C4-2B (cell line): ENCODE data around the gene SLC22A13.

Experiments
- ZFX ChIP-seq: fragments of 450-650 bp; IDR thresholded peaks from 2 replicates; pipeline ENCODE4 v1.6.1; 2017
- TF ChIP-seq, protein P1 (sequence below): fragments of 450-650 bp; conservative IDR thresholded peaks from 2 replicates; pipeline ENCODE4 v1.5.1; 2017; ENCODE audit warnings: mild to moderate bottlenecking

DNA sequence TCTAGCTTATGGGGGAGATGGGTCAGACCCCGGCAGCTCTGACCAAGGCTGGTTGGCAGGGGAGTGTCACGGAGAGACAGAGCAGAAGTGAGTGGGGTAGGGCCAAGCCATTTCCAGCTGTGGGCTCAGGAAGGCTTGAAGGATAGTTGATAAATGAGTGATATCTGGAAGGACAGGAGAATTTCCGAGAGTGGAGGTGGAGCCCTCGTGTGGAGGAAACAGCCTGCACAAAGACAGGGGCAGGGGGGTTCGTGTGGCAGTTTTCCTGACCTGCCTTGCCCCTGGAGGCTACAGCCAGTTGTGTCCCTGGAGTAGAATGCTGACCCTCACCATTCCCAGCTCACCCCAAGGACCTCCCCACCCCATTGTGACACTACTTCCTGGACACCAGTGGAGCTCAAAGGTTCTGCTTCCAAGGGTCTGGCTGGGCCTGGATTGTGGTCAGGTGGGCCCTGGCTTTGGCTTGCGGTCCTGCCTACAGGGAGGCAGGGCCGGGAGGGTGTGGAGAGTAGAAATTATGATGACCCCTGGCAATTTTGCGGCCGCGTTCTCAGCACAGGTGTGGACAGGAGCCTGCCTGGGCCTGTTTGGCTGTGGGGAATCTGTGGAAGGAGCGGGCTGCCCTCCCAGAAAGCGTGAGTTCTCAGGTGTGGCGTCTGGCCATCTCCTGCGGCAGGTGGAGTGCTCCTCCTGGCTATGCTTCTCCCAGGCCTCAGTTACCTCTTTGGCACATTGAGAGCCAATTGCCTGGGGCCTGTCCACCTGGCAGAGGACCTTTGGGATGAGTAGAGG is 16.5 kb downstream of the SLC22A13 start, which contains the start of gene SLC22A14:
- TF ChIP-seq, protein P1, sequence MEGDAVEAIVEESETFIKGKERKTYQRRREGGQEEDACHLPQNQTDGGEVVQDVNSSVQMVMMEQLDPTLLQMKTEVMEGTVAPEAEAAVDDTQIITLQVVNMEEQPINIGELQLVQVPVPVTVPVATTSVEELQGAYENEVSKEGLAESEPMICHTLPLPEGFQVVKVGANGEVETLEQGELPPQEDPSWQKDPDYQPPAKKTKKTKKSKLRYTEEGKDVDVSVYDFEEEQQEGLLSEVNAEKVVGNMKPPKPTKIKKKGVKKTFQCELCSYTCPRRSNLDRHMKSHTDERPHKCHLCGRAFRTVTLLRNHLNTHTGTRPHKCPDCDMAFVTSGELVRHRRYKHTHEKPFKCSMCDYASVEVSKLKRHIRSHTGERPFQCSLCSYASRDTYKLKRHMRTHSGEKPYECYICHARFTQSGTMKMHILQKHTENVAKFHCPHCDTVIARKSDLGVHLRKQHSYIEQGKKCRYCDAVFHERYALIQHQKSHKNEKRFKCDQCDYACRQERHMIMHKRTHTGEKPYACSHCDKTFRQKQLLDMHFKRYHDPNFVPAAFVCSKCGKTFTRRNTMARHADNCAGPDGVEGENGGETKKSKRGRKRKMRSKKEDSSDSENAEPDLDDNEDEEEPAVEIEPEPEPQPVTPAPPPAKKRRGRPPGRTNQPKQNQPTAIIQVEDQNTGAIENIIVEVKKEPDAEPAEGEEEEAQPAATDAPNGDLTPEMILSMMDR: no peak; the same call in 1 of the 2 replicates
- TF ChIP-seq ZFX: no peak
